ENCODE measurements around the gene FAM107A.

FAM107A gene

GRCh38 chr3:58568572-58569286 lies 8.5 kb downstream of the FAM107A start:
- in situ Hi-C loops (cut with MboI; ENCODE audit: low sequenced_read_pairs): no loop called here

- in situ Hi-C loops (cut with MboI; ENCODE audit: low sequenced_read_pairs): no loop called here
These were observed 10.0 kb downstream of the FAM107A start for GRCh38 chr3:58567251-58567515.

GRCh38 chr3:58566398-58567250 lies 10.6 kb downstream of the FAM107A start:
- in situ Hi-C loops (cut with MboI; ENCODE audit: low sequenced_read_pairs): no loop called here

GRCh38 chr3:58565621-58566397 lies 11.4 kb downstream of the FAM107A start:
- in situ Hi-C loops (cut with MboI; ENCODE audit: low sequenced_read_pairs): no loop called here

- in situ Hi-C loops (cut with MboI; ENCODE audit: low sequenced_read_pairs): no loop called here
These were observed 12.6 kb downstream of the FAM107A start for GRCh38 chr3:58564456-58565160.

- in situ Hi-C loops (cut with MboI; ENCODE audit: low sequenced_read_pairs): no loop called here
These were observed 13.1 kb downstream of the FAM107A start for GRCh38 chr3:58564054-58564453.

- in situ Hi-C loops (cut with MboI; ENCODE audit: low sequenced_read_pairs): no loop called here
These were observed 13.7 kb downstream of the FAM107A start for GRCh38 chr3:58563386-58564035.

- in situ Hi-C loops (cut with MboI; ENCODE audit: low sequenced_read_pairs): no loop called here
These were observed 14.7 kb downstream of the FAM107A start for GRCh38 chr3:58562498-58562897.

- in situ Hi-C loops (cut with MboI; ENCODE audit: low sequenced_read_pairs): no loop called here
These were observed 16.4 kb downstream of the FAM107A start for GRCh38 chr3:58560771-58561311.

- in situ Hi-C loops (cut with MboI; ENCODE audit: low sequenced_read_pairs): no loop called here
These were observed 17.6 kb downstream of the FAM107A start for GRCh38 chr3:58559586-58559985.

- in situ Hi-C loops (cut with MboI; ENCODE audit: low sequenced_read_pairs): no loop called here
These were observed 19.7 kb downstream of the FAM107A start for GRCh38 chr3:58557491-58557890.

- in situ Hi-C loops (cut with MboI; ENCODE audit: low sequenced_read_pairs): no loop called here
These were observed 20.4 kb downstream of the FAM107A start for GRCh38 chr3:58556761-58557221.

GRCh38 chr3:58556001-58556400 lies 21.2 kb downstream of the FAM107A start:
- in situ Hi-C loops (cut with MboI; ENCODE audit: low sequenced_read_pairs): no loop called here

GRCh38 chr3:58555203-58555602 lies 22.0 kb downstream of the FAM107A start:
- in situ Hi-C loops (cut with MboI; ENCODE audit: low sequenced_read_pairs): no loop called here

GRCh38 chr3:58553003-58553402 lies 24.2 kb downstream of the FAM107A start:
- in situ Hi-C loops (cut with MboI; ENCODE audit: low sequenced_read_pairs): no loop called here

GRCh38 chr3:58551636-58552180 lies 25.5 kb downstream of the FAM107A start:
- in situ Hi-C loops (cut with MboI; ENCODE audit: low sequenced_read_pairs): no loop called here

GRCh38 chr3:58544541-58544940 lies 32.6 kb downstream of the FAM107A start:
- in situ Hi-C loops (cut with MboI; ENCODE audit: low sequenced_read_pairs): loop anchor here (25.0 kb wide), 1 partner anchor 357 kb away; no protein-coding TSS in a partner anchor

- in situ Hi-C loops (cut with MboI; ENCODE audit: low sequenced_read_pairs): loop anchor here (25.0 kb wide), 1 partner anchor 353 kb away; no protein-coding TSS in a partner anchor
These were observed 36.9 kb downstream of the FAM107A start for GRCh38 chr3:58540176-58540858.

- in situ Hi-C loops (cut with MboI; ENCODE audit: low sequenced_read_pairs): loop anchor here (10.0 to 25.0 kb wide), 2 partner anchors 225 to 352 kb away; no protein-coding TSS in a partner anchor
These were observed 37.6 kb downstream of the FAM107A start for GRCh38 chr3:58539626-58540025.
